Measurements from ENCODE around the gene CDKL4. TPM values are rescaled to one million over a fixed set of nuclear protein-coding genes. Genes with fewer than 3 reads are reported as not detected.

Gene CDKL4
- total RNA-seq, 1 experiment from 2014 or later, result 1.1 TPM

GRCh38 chr2:39136799-39137198 is 107.0 kb downstream of the CDKL4 start:
- ChIA-PET POLR2A (ENCODE audit: low non-redundant PET) (no interaction called here), CTCF (no interaction called here)
- DNase-seq (ENCODE audit: low spot score), result no peak
- intact Hi-C loops (cut with micrococcal nuclease; ENCODE audit: unreplicated experiment), result no loop called here
- no TSS peak for BruUV-seq (replicated peaks)
- Histone ChIP-seq H3K4me3 (ENCODE audit: low read depth, low read length, poor library complexity, severe bottlenecking) (no peak overlapping the region), H3K36me3 (ENCODE audit: insufficient read depth, low read length, poor library complexity, severe bottlenecking) (no peaks in the 10 kb centered on the region), H3K4me1 (ENCODE audit: insufficient read depth, low read length, poor library complexity, severe bottlenecking) (peaks cover 15% of the 10 kb centered on the region), H3K27me3 (replicated peaks; ENCODE audit: insufficient read depth, low read depth, low read length, poor library complexity) (no peaks in the 10 kb centered on the region), H3K9me3 (ENCODE audit: low read depth, low read length, poor library complexity, severe bottlenecking) (no peaks in the 10 kb centered on the region), H3K27ac (ENCODE audit: low read depth, low read length, poor library complexity, severe bottlenecking) (no peak overlapping the region)
- TF ChIP-seq CTCF (conservative IDR thresholded peaks at IDR 0.05; ENCODE audit: low read depth, low read length) (no peak), EZH2 (IDR thresholded peaks at IDR 0.05; ENCODE audit: borderline replicate concordance, low read depth, low read length, poor library complexity, severe bottlenecking) (no peak)

- Histone ChIP-seq H3K27ac (ENCODE audit: low read depth, low read length, poor library complexity, severe bottlenecking) (no peak overlapping the region), H3K9me3 (ENCODE audit: low read depth, low read length, poor library complexity, severe bottlenecking) (no peaks in the 10 kb centered on the region), H3K4me3 (ENCODE audit: low read depth, low read length, poor library complexity, severe bottlenecking) (no peak overlapping the region), H3K36me3 (ENCODE audit: insufficient read depth, low read length, poor library complexity, severe bottlenecking) (no peaks in the 10 kb centered on the region), H3K27me3 (replicated peaks; ENCODE audit: insufficient read depth, low read depth, low read length, poor library complexity) (no peaks in the 10 kb centered on the region), H3K4me1 (ENCODE audit: insufficient read depth, low read length, poor library complexity, severe bottlenecking) (peaks cover 15% of the 10 kb centered on the region)
- TF ChIP-seq EZH2 (IDR thresholded peaks at IDR 0.05; ENCODE audit: borderline replicate concordance, low read depth, low read length, poor library complexity, severe bottlenecking), result no peak
- TF ChIP-seq CTCF (conservative IDR thresholded peaks at IDR 0.05; ENCODE audit: low read depth, low read length), result no peak
- DNase-seq (ENCODE audit: low spot score), result no peak
- BruUV-seq (replicated peaks), result no TSS peak
- ChIA-PET CTCF (no interaction called here), POLR2A (ENCODE audit: low non-redundant PET) (no interaction called here)
- intact Hi-C loops (cut with micrococcal nuclease; ENCODE audit: unreplicated experiment), result no loop called here
Observed at GRCh38 chr2:39135690-39136259, 108.0 kb downstream of the CDKL4 start.

- TF ChIP-seq CTCF (conservative IDR thresholded peaks at IDR 0.05; ENCODE audit: low read depth, low read length) (no peak), EZH2 (IDR thresholded peaks at IDR 0.05; ENCODE audit: borderline replicate concordance, low read depth, low read length, poor library complexity, severe bottlenecking) (no peak)
- DNase-seq (ENCODE audit: low spot score), result no peak
- POLR2A ChIA-PET (ENCODE audit: low non-redundant PET), result no interaction called here
- no peak overlapping the region for H3K4me3 ChIP-seq (ENCODE audit: low read depth, low read length, poor library complexity, severe bottlenecking)
- intact Hi-C loops (cut with micrococcal nuclease; ENCODE audit: unreplicated experiment), result no loop called here
- no peak overlapping the region for H3K27ac ChIP-seq (ENCODE audit: low read depth, low read length, poor library complexity, severe bottlenecking)
- BruUV-seq (replicated peaks), result no TSS peak
- CTCF ChIA-PET, result no interaction called here
- no peaks in the 10 kb centered on the region for H3K36me3 ChIP-seq (ENCODE audit: insufficient read depth, low read length, poor library complexity, severe bottlenecking)
- no peaks in the 10 kb centered on the region for H3K9me3 ChIP-seq (ENCODE audit: low read depth, low read length, poor library complexity, severe bottlenecking)
- no peaks in the 10 kb centered on the region for H3K27me3 ChIP-seq (replicated peaks; ENCODE audit: insufficient read depth, low read depth, low read length, poor library complexity)
- no peaks in the 10 kb centered on the region for H3K4me1 ChIP-seq (ENCODE audit: insufficient read depth, low read length, poor library complexity, severe bottlenecking)
Observed at GRCh38 chr2:39133215-39133851, 110.4 kb downstream of the CDKL4 start.

All from A673 (cell line).